Measurements from ENCODE around the gene TLR4.

DNA sequence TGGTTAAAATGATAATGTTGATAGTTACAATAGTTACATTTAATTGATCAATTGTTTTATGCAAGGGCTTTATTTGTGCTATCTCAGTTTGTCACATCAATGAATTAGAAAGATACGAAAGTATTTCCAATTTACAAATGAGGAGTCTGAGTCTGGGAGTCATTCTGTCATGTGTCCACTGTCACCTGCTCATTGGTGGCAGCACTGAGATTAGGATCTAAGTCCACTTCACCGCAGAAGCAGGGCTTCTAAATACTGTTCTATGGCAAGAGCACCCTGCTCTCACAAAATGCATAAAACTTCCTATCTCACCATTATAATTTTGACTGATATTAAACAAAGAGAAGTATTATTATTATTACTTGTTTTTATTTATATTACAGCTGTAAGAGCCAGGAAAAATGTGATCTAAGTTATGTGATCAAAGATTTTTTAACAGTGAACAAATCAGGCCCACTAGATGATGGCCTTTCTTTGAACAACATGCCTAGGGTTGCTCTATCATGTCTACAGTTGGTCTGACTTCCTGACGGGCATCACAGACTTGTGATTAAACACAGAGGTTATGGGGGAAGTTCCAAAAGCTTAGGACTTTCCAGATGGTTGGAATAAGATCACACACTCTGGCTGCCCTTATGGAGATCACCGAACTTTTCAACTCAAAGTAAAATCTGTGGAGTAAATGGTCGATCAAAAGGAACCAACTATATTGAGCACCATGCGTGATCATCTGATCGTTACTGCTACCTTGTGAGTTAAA lies 15.1 kb downstream of the TLR4 start:
- TF ChIP-seq POLR2AphosphoS5 (IDR thresholded peaks at IDR 0.05; ENCODE audit: low read depth, low read length) (no peak), POLR2A (IDR thresholded peaks at IDR 0.05; ENCODE audit: low read depth, low read length) (no peak), TAF1 (IDR thresholded peaks at IDR 0.05; ENCODE audit: low read depth, low read length) (no peak), SPI1 (IDR thresholded peaks at IDR 0.05; ENCODE audit: low read depth, low read length) (no peak)
